GM19397 (cell line): ENCODE data around the gene IL20RA.
"Not testable (repeated sequence)": the region's sequence is repeated elsewhere in the genome, so short reads cannot be mapped to it uniquely, and the experiment has no call there.

Experiments
- ATAC-seq: cut with Tn5 transposase; IDR thresholded peaks from one replicate; pipeline ENCODE4 v1.9.1; 2021; ENCODE audit warnings: mild to moderate bottlenecking, moderate library complexity; ENCODE audit not compliant: unreplicated experiment

IL20RA gene

GRCh38 chr6:137044366-137045221 lies at the start of gene IL20RA:
TSS of gene IL20RA (minus strand) at chr6:137044965. CDS start at chr6:137044728, 237 bp downstream.
- ATAC-seq, result no peak

GRCh38 chr6:137093183-137094069 lies 48.7 kb upstream of the IL20RA start:
- no peak for ATAC-seq

- no peak for ATAC-seq
Measured at GRCh38 chr6:137092018-137092417, 47.3 kb upstream of the IL20RA start.

GRCh38 chr6:137089305-137089704 lies 44.5 kb upstream of the IL20RA start:
- no peak for ATAC-seq

- ATAC-seq, result no peak
Measured at GRCh38 chr6:137087902-137088301, 43.1 kb upstream of the IL20RA start.

GRCh38 chr6:137086031-137086430 lies 41.3 kb upstream of the IL20RA start:
- ATAC-seq, result no peak

- ATAC-seq, result no peak
Measured at GRCh38 chr6:137084865-137085617, 40.3 kb upstream of the IL20RA start.

- ATAC-seq, result no peak
Measured at GRCh38 chr6:137084090-137084489, 39.3 kb upstream of the IL20RA start.

- no peak for ATAC-seq
Measured at GRCh38 chr6:137081997-137082396, 37.2 kb upstream of the IL20RA start.

GRCh38 chr6:137080711-137081110 lies 35.9 kb upstream of the IL20RA start:
- no peak for ATAC-seq

- peak; percentile 99 for ATAC-seq
Measured at GRCh38 chr6:137076277-137077068, 31.7 kb upstream of the IL20RA start.

- ATAC-seq, result not testable (repeated sequence)
Measured at GRCh38 chr6:137075790-137076189, 31.0 kb upstream of the IL20RA start.

GRCh38 chr6:137070303-137070702 lies 25.5 kb upstream of the IL20RA start:
- no peak for ATAC-seq

GRCh38 chr6:137067399-137067798 lies 22.6 kb upstream of the IL20RA start:
- ATAC-seq, result no peak

- no peak for ATAC-seq
Measured at GRCh38 chr6:137058037-137058436, 13.3 kb upstream of the IL20RA start.

- no peak for ATAC-seq
Measured at GRCh38 chr6:137056121-137056880, 11.5 kb upstream of the IL20RA start.

GRCh38 chr6:137051790-137052472 lies 7.2 kb upstream of the IL20RA start:
- no peak for ATAC-seq

GRCh38 chr6:137049095-137049494 lies 4.3 kb upstream of the IL20RA start:
- no peak for ATAC-seq

GRCh38 chr6:137046871-137047412 lies 2.2 kb upstream of the IL20RA start:
- no peak for ATAC-seq
